PFSK-1 (cell line): ENCODE data around the gene SLC39A6.

Experiments
- FOXP2 ChIP-seq: optimal IDR thresholded peaks from 2 replicates; pipeline ENCODE3; 2011; ENCODE audit warnings: borderline replicate concordance, control low read depth, inconsistent platforms; ENCODE audit not compliant: insufficient read depth; ENCODE audit errors: extremely low read length, extremely low read depth
- POLR2AphosphoS5 ChIP-seq: IDR thresholded peaks from 2 replicates; pipeline ENCODE4 v1.6.1; 2012; ENCODE audit warnings: low read depth, mild to moderate bottlenecking, control low read depth, low read length, moderate library complexity
- REST ChIP-seq, 2 experiments: IDR thresholded peaks; 2 replicates each; pipeline versions ENCODE4 v1.6.1 to v1.8.0; 2011 to 2012; ENCODE audit warnings: low read depth in 2 of 2, low read length in 2 of 2, control low read depth in 1 of 2, inconsistent platforms in 1 of 2, mild to moderate bottlenecking in 1 of 2, moderate library complexity in 1 of 2; ENCODE audit not compliant: insufficient read depth in 1 of 2
- SIN3A ChIP-seq: IDR thresholded peaks from 2 replicates; pipeline ENCODE4 v1.6.1; 2012; ENCODE audit warnings: mild to moderate bottlenecking, low read length, moderate library complexity, borderline replicate concordance; ENCODE audit not compliant: insufficient read depth
- TAF1 ChIP-seq: IDR thresholded peaks from 2 replicates; pipeline ENCODE4 v1.6.1; 2012; ENCODE audit warnings: low read length, control low read depth, borderline replicate concordance; ENCODE audit not compliant: insufficient read depth

The SLC39A6 gene

GRCh38 chr18:36112302-36112701 is 16.8 kb downstream of the SLC39A6 start:
- TF ChIP-seq FOXP2: no peak
- no peak for TF ChIP-seq SIN3A
- no peak for TF ChIP-seq POLR2AphosphoS5
- no peak for TF ChIP-seq REST (IDR thresholded peaks at IDR 0.05; ENCODE audit: insufficient read depth in 1 of 2, low read depth in 2 of 2, low read length in 2 of 2)
- TF ChIP-seq TAF1: no peak

- TF ChIP-seq SIN3A: no peak
- no peak for TF ChIP-seq POLR2AphosphoS5
- TF ChIP-seq FOXP2: no peak
- TF ChIP-seq REST (IDR thresholded peaks at IDR 0.05; ENCODE audit: insufficient read depth in 1 of 2, low read depth in 2 of 2, low read length in 2 of 2): no peak
- TF ChIP-seq TAF1: no peak
Measured at GRCh38 chr18:36109737-36110136, 19.4 kb downstream of the SLC39A6 start.

- no peak for TF ChIP-seq REST (IDR thresholded peaks at IDR 0.05; ENCODE audit: insufficient read depth in 1 of 2, low read depth in 2 of 2, low read length in 2 of 2)
- TF ChIP-seq TAF1: no peak
- no peak for TF ChIP-seq FOXP2
- no peak for TF ChIP-seq POLR2AphosphoS5
- no peak for TF ChIP-seq SIN3A
Measured at GRCh38 chr18:36108601-36109000, 20.5 kb downstream of the SLC39A6 start.

GRCh38 chr18:36108196-36108595 is 20.9 kb downstream of the SLC39A6 start:
- TF ChIP-seq FOXP2 (no peak), POLR2AphosphoS5 (no peak), REST (IDR thresholded peaks at IDR 0.05; ENCODE audit: insufficient read depth in 1 of 2, low read depth in 2 of 2, low read length in 2 of 2) (no peak), TAF1 (no peak), SIN3A (no peak)

GRCh38 chr18:36107477-36107876 is 21.7 kb downstream of the SLC39A6 start:
- no peak for TF ChIP-seq SIN3A
- no peak for TF ChIP-seq REST (IDR thresholded peaks at IDR 0.05; ENCODE audit: insufficient read depth in 1 of 2, low read depth in 2 of 2, low read length in 2 of 2)
- TF ChIP-seq FOXP2: no peak
- TF ChIP-seq TAF1: no peak
